ENCODE measurements around the gene PTCSC3. TPM values are rescaled to one million over a fixed set of nuclear protein-coding genes. Genes with fewer than 3 reads are reported as not detected.

PTCSC3 gene
- not detected for total RNA-seq

GRCh38 chr14:36176524-36176923 is at the start of gene PTCSC3:
TSS of gene PTCSC3 (minus strand) at chr14:36176722.

Other genes starting within 250 kb of the PTCSC3 start
- 10 to 100 TPM; 15.7 to 15.8 TPM for gene MBIP, start 143.9 kb upstream of the PTCSC3 start, total RNA-seq

All from melanocyte of skin (primary cell).